ENCODE results near the gene CCL17. TPM values are rescaled to one million over a fixed set of nuclear protein-coding genes. Genes with fewer than 3 reads are reported as not detected.

Gene CCL17
- total and polyA plus RNA-seq, 2 donors from 2014 or later = 1.5 TPM; not detected in 1

GRCh38 chr16:57360321-57360935, 44.1 kb upstream of the CCL17 start:
- H3K9ac ChIP-seq (ENCODE audit: low read length in 3 of 3) = no peak overlapping the region
- H3K4me1 ChIP-seq (ENCODE audit: control insufficient read depth in 2 of 3, insufficient read depth in 2 of 3, low read depth in 1 of 3, low read length in 3 of 3) = peaks cover 0 to 5% (median 2%) of the 10 kb centered on the region in 3 donors
- no peak overlapping the region for H3K27ac ChIP-seq (ENCODE audit: low read depth in 2 of 2, low read length in 2 of 2)
- H3K4me3 ChIP-seq (ENCODE audit: low read length in 3 of 3) = no peak overlapping the region
- H3K9me3 ChIP-seq (ENCODE audit: control insufficient read depth in 2 of 3, insufficient read depth in 1 of 3, low read length in 3 of 3) = no peaks in the 10 kb centered on the region
- FAIRE-seq (no peak), DNase-seq (peak in 1 of 5 donors; percentile 59)
- intact Hi-C loops (cut with DNase I) = no loop called here
- TF ChIP-seq, protein P1, sequence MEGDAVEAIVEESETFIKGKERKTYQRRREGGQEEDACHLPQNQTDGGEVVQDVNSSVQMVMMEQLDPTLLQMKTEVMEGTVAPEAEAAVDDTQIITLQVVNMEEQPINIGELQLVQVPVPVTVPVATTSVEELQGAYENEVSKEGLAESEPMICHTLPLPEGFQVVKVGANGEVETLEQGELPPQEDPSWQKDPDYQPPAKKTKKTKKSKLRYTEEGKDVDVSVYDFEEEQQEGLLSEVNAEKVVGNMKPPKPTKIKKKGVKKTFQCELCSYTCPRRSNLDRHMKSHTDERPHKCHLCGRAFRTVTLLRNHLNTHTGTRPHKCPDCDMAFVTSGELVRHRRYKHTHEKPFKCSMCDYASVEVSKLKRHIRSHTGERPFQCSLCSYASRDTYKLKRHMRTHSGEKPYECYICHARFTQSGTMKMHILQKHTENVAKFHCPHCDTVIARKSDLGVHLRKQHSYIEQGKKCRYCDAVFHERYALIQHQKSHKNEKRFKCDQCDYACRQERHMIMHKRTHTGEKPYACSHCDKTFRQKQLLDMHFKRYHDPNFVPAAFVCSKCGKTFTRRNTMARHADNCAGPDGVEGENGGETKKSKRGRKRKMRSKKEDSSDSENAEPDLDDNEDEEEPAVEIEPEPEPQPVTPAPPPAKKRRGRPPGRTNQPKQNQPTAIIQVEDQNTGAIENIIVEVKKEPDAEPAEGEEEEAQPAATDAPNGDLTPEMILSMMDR (IDR thresholded peaks at IDR 0.05; ENCODE audit: borderline replicate concordance, extremely low read depth, insufficient read depth) = no peak
- H3K27me3 ChIP-seq (ENCODE audit: control insufficient read depth, insufficient read depth, low read length) = no peaks in the 10 kb centered on the region
- no peaks in the 10 kb centered on the region for H3K36me3 ChIP-seq (ENCODE audit: control insufficient read depth in 2 of 3, insufficient read depth in 3 of 3, low read length in 3 of 3)

DNA sequence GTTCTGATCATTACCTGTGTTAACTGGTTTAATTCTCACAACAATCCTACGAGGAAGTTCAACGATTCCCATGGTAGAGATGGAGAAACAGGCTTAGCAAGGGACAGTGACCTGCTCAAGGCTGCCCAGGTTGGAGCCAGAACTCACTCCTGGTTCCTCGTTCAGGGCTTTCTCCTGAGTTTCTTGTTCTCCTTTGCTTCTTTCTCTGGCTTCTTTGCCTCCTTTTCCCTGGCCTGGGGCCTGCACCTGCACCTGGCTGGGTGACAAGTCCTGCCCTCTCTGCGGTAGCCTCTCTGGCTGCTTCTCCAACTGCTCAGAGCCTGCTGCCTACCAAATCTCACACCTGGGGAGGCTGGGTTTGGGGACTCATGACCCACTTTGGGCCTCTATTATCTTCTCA, 43.2 kb upstream of the CCL17 start:
- TF ChIP-seq, protein P1 (IDR thresholded peaks at IDR 0.05; ENCODE audit: borderline replicate concordance, extremely low read depth, insufficient read depth) = no peak
- peak overlapping the region in 2 of 3 donors; percentile 1 to 41 for H3K9ac ChIP-seq (ENCODE audit: low read length in 3 of 3)
- DNase-seq (peak in 1 of 5 donors; percentile 37), FAIRE-seq (no peak)
- no peaks in the 10 kb centered on the region for H3K36me3 ChIP-seq (ENCODE audit: control insufficient read depth in 2 of 3, insufficient read depth in 3 of 3, low read length in 3 of 3)
- H3K27ac ChIP-seq (ENCODE audit: low read depth in 2 of 2, low read length in 2 of 2) = no peak overlapping the region
- no peak overlapping the region for H3K4me3 ChIP-seq (ENCODE audit: low read length in 3 of 3)
- H3K9me3 ChIP-seq (ENCODE audit: control insufficient read depth in 2 of 3, insufficient read depth in 1 of 3, low read length in 3 of 3) = no peaks in the 10 kb centered on the region
- intact Hi-C loops (cut with DNase I) = no loop called here
- no peaks in the 10 kb centered on the region for H3K27me3 ChIP-seq (ENCODE audit: control insufficient read depth, insufficient read depth, low read length)
- H3K4me1 ChIP-seq (ENCODE audit: control insufficient read depth in 2 of 3, insufficient read depth in 2 of 3, low read depth in 1 of 3, low read length in 3 of 3) = peaks cover 0 to 5% (median 4%) of the 10 kb centered on the region in 3 donors

DNA sequence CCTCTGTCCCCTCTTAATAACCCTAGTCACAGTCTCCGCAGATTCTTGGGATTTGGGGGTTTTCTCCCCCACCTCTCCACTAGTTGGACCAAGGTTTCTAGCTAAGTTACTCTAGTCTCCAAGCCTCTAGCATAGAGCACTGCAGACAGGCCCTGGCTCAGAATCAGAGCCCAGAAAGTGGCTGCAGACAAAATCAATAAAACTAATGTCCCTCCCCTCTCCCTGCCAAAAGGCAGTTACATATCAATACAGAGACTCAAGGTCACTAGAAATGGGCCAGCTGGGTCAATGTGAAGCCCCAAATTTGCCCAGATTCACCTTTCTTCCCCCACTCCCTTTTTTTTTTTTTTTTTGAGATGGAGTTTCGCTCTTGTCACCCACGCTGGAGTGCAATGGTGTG, 40.4 kb upstream of the CCL17 start:
- FAIRE-seq = no peak
- Histone ChIP-seq H3K27ac (ENCODE audit: low read depth in 2 of 2, low read length in 2 of 2) (no peak overlapping the region), H3K36me3 (ENCODE audit: control insufficient read depth in 2 of 3, insufficient read depth in 3 of 3, low read length in 3 of 3) (no peaks in the 10 kb centered on the region), H3K9me3 (ENCODE audit: control insufficient read depth in 2 of 3, insufficient read depth in 1 of 3, low read length in 3 of 3) (no peaks in the 10 kb centered on the region), H3K4me3 (ENCODE audit: low read length in 3 of 3) (no peak overlapping the region), H3K9ac (ENCODE audit: low read length in 3 of 3) (no peak overlapping the region), H3K27me3 (ENCODE audit: control insufficient read depth, insufficient read depth, low read length) (no peaks in the 10 kb centered on the region), H3K4me1 (ENCODE audit: control insufficient read depth in 2 of 3, insufficient read depth in 2 of 3, low read depth in 1 of 3, low read length in 3 of 3) (peaks cover 0 to 10% (median 9%) of the 10 kb centered on the region in 3 donors)
- intact Hi-C loops (cut with DNase I) = no loop called here
- no peak for DNase-seq
- TF ChIP-seq, protein P1 (IDR thresholded peaks at IDR 0.05; ENCODE audit: borderline replicate concordance, extremely low read depth, insufficient read depth) = no peak

Measured in kidney (tissue), 14 donors.